ENCODE data around the gene RFX2. TPM values are rescaled to one million over a fixed set of nuclear protein-coding genes. Genes with fewer than 3 reads are reported as not detected.

Gene RFX2
- total and polyA plus RNA-seq, 2 donors from 2014 or later = 4.6 to 12.6 TPM

GRCh38 chr19:6047256-6047655 lies 63.0 kb downstream of the RFX2 start:
- Histone ChIP-seq H3K4me1 (ENCODE audit: control insufficient read depth in 2 of 3, insufficient read depth in 2 of 3, low read depth in 1 of 3, low read length in 3 of 3) (no peaks in the 10 kb centered on the region), H3K9me3 (ENCODE audit: control insufficient read depth in 2 of 3, insufficient read depth in 1 of 3, low read length in 3 of 3) (no peaks in the 10 kb centered on the region), H3K36me3 (ENCODE audit: control insufficient read depth in 2 of 3, insufficient read depth in 3 of 3, low read length in 3 of 3) (no peaks in the 10 kb centered on the region), H3K4me3 (ENCODE audit: low read length in 3 of 3) (no peak overlapping the region), H3K27me3 (ENCODE audit: control insufficient read depth, insufficient read depth, low read length) (no peaks in the 10 kb centered on the region), H3K9ac (ENCODE audit: low read length in 3 of 3) (no peak overlapping the region), H3K27ac (ENCODE audit: low read depth in 2 of 2, low read length in 2 of 2) (no peak overlapping the region)
- intact Hi-C loops (cut with DNase I) = loop anchor here (5.0 kb wide), 1 partner anchor 80 kb away; no protein-coding TSS in a partner anchor
- DNase-seq = no peak
- TF ChIP-seq CTCF (IDR thresholded peaks at IDR 0.05; ENCODE audit: borderline replicate concordance, extremely low read depth, insufficient read depth) = no peak
- no peak for FAIRE-seq

GRCh38 chr19:6045108-6045507 lies 65.2 kb downstream of the RFX2 start:
- no peak for TF ChIP-seq CTCF (IDR thresholded peaks at IDR 0.05; ENCODE audit: borderline replicate concordance, extremely low read depth, insufficient read depth)
- DNase-seq (peak in 1 of 5 donors; percentile 15), FAIRE-seq (no peak)
- H3K9me3 ChIP-seq (ENCODE audit: control insufficient read depth in 2 of 3, insufficient read depth in 1 of 3, low read length in 3 of 3) = no peaks in the 10 kb centered on the region
- no peaks in the 10 kb centered on the region for H3K4me1 ChIP-seq (ENCODE audit: control insufficient read depth in 2 of 3, insufficient read depth in 2 of 3, low read depth in 1 of 3, low read length in 3 of 3)
- H3K4me3 ChIP-seq (ENCODE audit: low read length in 3 of 3) = no peak overlapping the region
- no peaks in the 10 kb centered on the region for H3K27me3 ChIP-seq (ENCODE audit: control insufficient read depth, insufficient read depth, low read length)
- no peak overlapping the region for H3K27ac ChIP-seq (ENCODE audit: low read depth in 2 of 2, low read length in 2 of 2)
- no peaks in the 10 kb centered on the region for H3K36me3 ChIP-seq (ENCODE audit: control insufficient read depth in 2 of 3, insufficient read depth in 3 of 3, low read length in 3 of 3)
- H3K9ac ChIP-seq (ENCODE audit: low read length in 3 of 3) = no peak overlapping the region
- intact Hi-C loops (cut with DNase I) = loop anchor here (5.0 kb wide), 1 partner anchor 82 kb away; no protein-coding TSS in a partner anchor

- H3K36me3 ChIP-seq (ENCODE audit: control insufficient read depth in 2 of 3, insufficient read depth in 3 of 3, low read length in 3 of 3) = no peaks in the 10 kb centered on the region
- DNase-seq = peak in 2 of 5 donors; percentile 20 to 28
- H3K9ac ChIP-seq (ENCODE audit: low read length in 3 of 3) = no peak overlapping the region
- H3K4me1 ChIP-seq (ENCODE audit: control insufficient read depth in 2 of 3, insufficient read depth in 2 of 3, low read depth in 1 of 3, low read length in 3 of 3) = no peaks in the 10 kb centered on the region
- no peak overlapping the region for H3K4me3 ChIP-seq (ENCODE audit: low read length in 3 of 3)
- no peaks in the 10 kb centered on the region for H3K9me3 ChIP-seq (ENCODE audit: control insufficient read depth in 2 of 3, insufficient read depth in 1 of 3, low read length in 3 of 3)
- FAIRE-seq = no peak
- H3K27ac ChIP-seq (ENCODE audit: low read depth in 2 of 2, low read length in 2 of 2) = no peak overlapping the region
- no peaks in the 10 kb centered on the region for H3K27me3 ChIP-seq (ENCODE audit: control insufficient read depth, insufficient read depth, low read length)
- no peak for TF ChIP-seq CTCF (IDR thresholded peaks at IDR 0.05; ENCODE audit: borderline replicate concordance, extremely low read depth, insufficient read depth)
- intact Hi-C loops (cut with DNase I) = loop anchor here (5.0 kb wide), 1 partner anchor 93 kb away; the partner anchor contains the start of gene ACSBG2
These were observed 66.1 kb downstream of the RFX2 start for GRCh38 chr19:6044056-6044805.

All from kidney (tissue), 14 donors.